ENCODE results near the gene SLC6A2. TPM values are rescaled to one million over a fixed set of nuclear protein-coding genes. Genes with fewer than 3 reads are reported as not detected.
A peak's percentile ranks its signal among the peaks of the same experiment; 100 is the strongest.

Gene SLC6A2
- total and polyA plus RNA-seq, 7 donors: 0.04 TPM; not detected in 6

- Histone ChIP-seq H3K4me1 (no peaks in the 10 kb centered on the region), H3K27ac (no peak overlapping the region), H3K36me3 (ENCODE audit: insufficient read depth in 1 of 2, low read depth in 1 of 2) (no peaks in the 10 kb centered on the region), H3K9me3 (no peaks in the 10 kb centered on the region), H3K27me3 (ENCODE audit: insufficient read depth in 3 of 3, low read length in 2 of 3) (peaks cover 3 to 56% (median 14%) of the 10 kb centered on the region in 3 donors), H3K4me3 (no peak overlapping the region)
- no peak for TF ChIP-seq CTCF (IDR thresholded peaks at IDR 0.05)
- DNase-seq (no peak), ATAC-seq (no peak)
- intact Hi-C loops (cut with DNase I): no loop called here
- WGBS, 3 donors: 88 to 93% (median 89%) methylated on average over 2 of the region's 2 CpGs
These were observed 2.7 kb upstream of the SLC6A2 start for GRCh38 chr16:55653106-55653505.

- no peak for TF ChIP-seq CTCF (IDR thresholded peaks at IDR 0.05)
- 6 to 10% (median 8%) methylated on average over 23 to 29 of the region's 29 CpGs for WGBS, 3 donors
- intact Hi-C loops (cut with DNase I): no loop called here
- DNase-seq: no peak
- no peaks in the 10 kb centered on the region for H3K4me1 ChIP-seq
- no peak for ATAC-seq
- no peaks in the 10 kb centered on the region for H3K9me3 ChIP-seq
- H3K4me3 ChIP-seq: peak overlapping the region; percentile 47
- H3K36me3 ChIP-seq (ENCODE audit: insufficient read depth in 1 of 2, low read depth in 1 of 2): no peaks in the 10 kb centered on the region
- H3K27me3 ChIP-seq (ENCODE audit: insufficient read depth in 3 of 3, low read length in 2 of 3): peaks cover 3 to 54% (median 14%) of the 10 kb centered on the region in 3 donors
- no peak overlapping the region for H3K27ac ChIP-seq
These were observed 349 bp upstream of the SLC6A2 start for GRCh38 chr16:55655381-55655896.

- H3K36me3 ChIP-seq (ENCODE audit: insufficient read depth in 1 of 2, low read depth in 1 of 2): no peaks in the 10 kb centered on the region
- H3K4me1 ChIP-seq: no peaks in the 10 kb centered on the region
- no peak for TF ChIP-seq CTCF (IDR thresholded peaks at IDR 0.05)
- peak overlapping the region; percentile 47 for H3K4me3 ChIP-seq
- WGBS, 3 donors: 10 to 13% (median 10%) methylated on average over 36 to 37 of the region's 37 CpGs
- H3K9me3 ChIP-seq: no peaks in the 10 kb centered on the region
- H3K27me3 ChIP-seq (ENCODE audit: insufficient read depth in 3 of 3, low read length in 2 of 3): peaks cover 3 to 54% (median 14%) of the 10 kb centered on the region in 3 donors
- DNase-seq: no peak
- no peak for ATAC-seq
- no peak overlapping the region for H3K27ac ChIP-seq
- intact Hi-C loops (cut with DNase I): no loop called here
These were observed 904 bp downstream of the SLC6A2 start for GRCh38 chr16:55656691-55657092.

- DNase-seq: no peak
- Histone ChIP-seq H3K4me1 (no peaks in the 10 kb centered on the region), H3K27ac (no peak overlapping the region), H3K4me3 (no peak overlapping the region), H3K9me3 (no peaks in the 10 kb centered on the region), H3K27me3 (ENCODE audit: insufficient read depth in 3 of 3, low read length in 2 of 3) (peaks cover 3 to 53% (median 14%) of the 10 kb centered on the region in 3 donors), H3K36me3 (ENCODE audit: insufficient read depth in 1 of 2, low read depth in 1 of 2) (no peaks in the 10 kb centered on the region)
- intact Hi-C loops (cut with DNase I): no loop called here
- WGBS, 3 donors: 83 to 92% (median 84%) methylated on average over 2 to 3 of the region's 3 CpGs
- no peak for TF ChIP-seq CTCF (IDR thresholded peaks at IDR 0.05)
- no peak for ATAC-seq
These were observed 1.8 kb downstream of the SLC6A2 start for GRCh38 chr16:55657616-55658015.

GRCh38 chr16:55658898-55659420, 3.2 kb downstream of the SLC6A2 start:
- H3K4me3 ChIP-seq: no peak overlapping the region
- TF ChIP-seq CTCF (IDR thresholded peaks at IDR 0.05): no peak
- ATAC-seq (no peak), DNase-seq (no peak)
- no peaks in the 10 kb centered on the region for H3K9me3 ChIP-seq
- intact Hi-C loops (cut with DNase I): no loop called here
- H3K27ac ChIP-seq: no peak overlapping the region
- peaks cover 3 to 40% (median 14%) of the 10 kb centered on the region in 3 donors for H3K27me3 ChIP-seq (ENCODE audit: insufficient read depth in 3 of 3, low read length in 2 of 3)
- no peaks in the 10 kb centered on the region for H3K4me1 ChIP-seq
- H3K36me3 ChIP-seq (ENCODE audit: insufficient read depth in 1 of 2, low read depth in 1 of 2): no peaks in the 10 kb centered on the region
- WGBS, 3 donors: 69 to 81% (median 73%) methylated on average over 7 of the region's 7 CpGs
